ENCODE data around the gene GGN. TPM values are rescaled to one million over a fixed set of nuclear protein-coding genes. Genes with fewer than 3 reads are reported as not detected.
A peak's percentile ranks its signal among the peaks of the same experiment; 100 is the strongest.
"Not testable (repeated sequence)": the region's sequence is repeated elsewhere in the genome, so short reads cannot be mapped to it uniquely, and the experiment has no call there.

GGN gene
- under 1 TPM in 1 of 2 donors, not detected in 1; 0.37 TPM for total RNA-seq
- long read RNA-seq, partial matches to known transcripts: 0 of 1 reads
- long read RNA-seq, other reads (novel, unspliced or antisense): 1 of 1 reads

GRCh38 chr19:38387550-38388348, at the start of gene GGN:
Gene GGN, minus strand, starts transcription at chr19:38388034. Its CDS starts 773 bp downstream, at chr19:38387261.
- DNase-seq (peak; percentile 85 to 88), ATAC-seq (peak; percentile 87)
- intact Hi-C loops (cut with DNase I, micrococcal nuclease): no loop called here

- intact Hi-C loops (cut with DNase I, micrococcal nuclease): no loop called here
- ATAC-seq (no peak), DNase-seq (no peak)
Observed at GRCh38 chr19:38437295-38437694, 49.5 kb upstream of the GGN start.

GRCh38 chr19:38434549-38435051, 46.8 kb upstream of the GGN start:
- peak in 1 of 2 donors; percentile 30 for DNase-seq
- ATAC-seq: no peak
- intact Hi-C loops (cut with DNase I, micrococcal nuclease): no loop called here

GRCh38 chr19:38433268-38433733, 45.5 kb upstream of the GGN start, which contains the start of gene RYR1:
Gene RYR1, plus strand, starts transcription at chr19:38433691. Its CDS starts 139 bp downstream, at chr19:38433830.
- ATAC-seq (no peak), DNase-seq (peak; percentile 48 to 59)
- intact Hi-C loops (cut with DNase I, micrococcal nuclease): no loop called here

- intact Hi-C loops (cut with DNase I, micrococcal nuclease): no loop called here
- ATAC-seq (no peak), DNase-seq (no peak)
Observed at GRCh38 chr19:38430931-38431330, 43.1 kb upstream of the GGN start.

GRCh38 chr19:38429811-38430156, 42.0 kb upstream of the GGN start:
- intact Hi-C loops (cut with DNase I, micrococcal nuclease): no loop called here
- ATAC-seq: no peak
- no peak for DNase-seq

- no peak for ATAC-seq
- DNase-seq: no peak
- intact Hi-C loops (cut with DNase I, micrococcal nuclease): no loop called here
Observed at GRCh38 chr19:38429055-38429810, 41.4 kb upstream of the GGN start.

GRCh38 chr19:38427035-38427677, 39.3 kb upstream of the GGN start:
- intact Hi-C loops (cut with DNase I, micrococcal nuclease); DNase-seq; ATAC-seq: not testable (repeated sequence)

- intact Hi-C loops (cut with DNase I, micrococcal nuclease): no loop called here
- DNase-seq (peak in 1 of 2 donors; percentile 38), ATAC-seq (no peak)
Observed at GRCh38 chr19:38425810-38426466, 38.1 kb upstream of the GGN start, which contains the start of gene RASGRP4. Gene RASGRP4, minus strand, starts transcription at chr19:38426219. Its CDS starts 128 bp downstream, at chr19:38426091.

GRCh38 chr19:38425222-38425809, 37.5 kb upstream of the GGN start:
- ATAC-seq (no peak), DNase-seq (no peak)
- intact Hi-C loops (cut with DNase I, micrococcal nuclease): no loop called here

- intact Hi-C loops (cut with DNase I, micrococcal nuclease): no loop called here
- ATAC-seq: no peak
- DNase-seq: no peak
Observed at GRCh38 chr19:38424272-38424671, 36.4 kb upstream of the GGN start.

- ATAC-seq: no peak
- no peak for DNase-seq
- intact Hi-C loops (cut with DNase I, micrococcal nuclease): no loop called here
Observed at GRCh38 chr19:38422438-38422837, 34.6 kb upstream of the GGN start.

- intact Hi-C loops (cut with DNase I, micrococcal nuclease): no loop called here
- no peak for ATAC-seq
- DNase-seq: no peak
Observed at GRCh38 chr19:38421856-38422255, 34.0 kb upstream of the GGN start.

- no peak for DNase-seq
- no peak for ATAC-seq
- intact Hi-C loops (cut with DNase I, micrococcal nuclease): no loop called here
Observed at GRCh38 chr19:38420935-38421334, 33.1 kb upstream of the GGN start.

- intact Hi-C loops (cut with DNase I, micrococcal nuclease): no loop called here
- DNase-seq: peak; percentile 69 to 75
- peak; percentile 90 for ATAC-seq
Observed at GRCh38 chr19:38417544-38418506, 30.0 kb upstream of the GGN start.

GRCh38 chr19:38417146-38417543, 29.3 kb upstream of the GGN start:
- ATAC-seq: no peak
- DNase-seq: no peak
- intact Hi-C loops (cut with DNase I, micrococcal nuclease): no loop called here

- intact Hi-C loops (cut with DNase I, micrococcal nuclease): no loop called here
- DNase-seq (no peak), ATAC-seq (no peak)
Observed at GRCh38 chr19:38413416-38413815, 25.6 kb upstream of the GGN start.

Data from left colon (tissue), 2 donors.